Progenitor cell of endocrine pancreas (in vitro differentiated cells): ENCODE results near the gene TP53I11. TPM values are rescaled to one million over a fixed set of nuclear protein-coding genes. Genes with fewer than 3 reads are reported as not detected.

Experiments
- DNase-seq: peaks from one replicate; pipeline ENCODE4 v3.0.0; 2021; ENCODE audit warnings: low spot score; ENCODE audit not compliant: unreplicated experiment
- H3K27ac Mint-ChIP-seq: 2 replicates; pipeline ENCODE4 v1.8.0; 2021; ENCODE audit warnings: mild to moderate bottlenecking, moderate library complexity, mixed read lengths
- H3K27me3 Mint-ChIP-seq: 2 replicates; pipeline ENCODE4 v1.8.0; 2021; ENCODE audit warnings: mixed read lengths
- H3K36me3 Mint-ChIP-seq: 2 replicates; pipeline ENCODE4 v1.8.0; 2022; ENCODE audit warnings: mixed read lengths; ENCODE audit not compliant: insufficient read depth
- H3K4me1 Mint-ChIP-seq: 2 replicates; pipeline ENCODE4 v1.8.0; 2021; ENCODE audit warnings: low read depth, mixed read lengths
- H3K4me3 Mint-ChIP-seq: 2 replicates; pipeline ENCODE4 v1.8.0; 2021; ENCODE audit warnings: low read depth, mild to moderate bottlenecking, moderate library complexity, mixed read lengths
- H3K9me3 Mint-ChIP-seq: 2 replicates; pipeline ENCODE4 v1.8.0; 2021; ENCODE audit warnings: low read depth, mixed read lengths
- CTCF ChIP-seq: fragments of 200-600 bp; sonication (generic); IDR thresholded peaks from one replicate; pipeline ENCODE4 v1.5.0; 2021; ENCODE audit warnings: antibody characterized with exemption, mild to moderate bottlenecking; ENCODE audit not compliant: unreplicated experiment
- total RNA-seq: library from RNA; stranded (reverse); gene quantifications from 2 replicates; pipeline ENCODE4 v1.2.1, GENCODE V29; 2021

The TP53I11 gene
- total RNA-seq, 1 donor from 2014 or later = 82.8 TPM

- Mint-ChIP-seq H3K27ac (no peak overlapping the region), H3K4me3 (no peak overlapping the region), H3K9me3 (no peaks in the 10 kb centered on the region), H3K27me3 (peaks cover 14% of the 10 kb centered on the region), H3K36me3 (no peaks in the 10 kb centered on the region), H3K4me1 (no peaks in the 10 kb centered on the region)
- no peak for DNase-seq
- TF ChIP-seq CTCF = no peak
Measured at GRCh38 chr11:44988981-44989635, 38.4 kb upstream of the TP53I11 start.

GRCh38 chr11:44988111-44988510 lies 37.4 kb upstream of the TP53I11 start:
- H3K4me1 Mint-ChIP-seq = no peaks in the 10 kb centered on the region
- no peak overlapping the region for H3K27ac Mint-ChIP-seq
- no peak for TF ChIP-seq CTCF
- no peak for DNase-seq
- no peaks in the 10 kb centered on the region for H3K9me3 Mint-ChIP-seq
- H3K4me3 Mint-ChIP-seq = no peak overlapping the region
- no peaks in the 10 kb centered on the region for H3K36me3 Mint-ChIP-seq
- peaks cover 12% of the 10 kb centered on the region for H3K27me3 Mint-ChIP-seq

- Mint-ChIP-seq H3K4me1 (no peaks in the 10 kb centered on the region), H3K9me3 (no peaks in the 10 kb centered on the region), H3K27ac (no peak overlapping the region), H3K27me3 (peaks cover 12% of the 10 kb centered on the region), H3K36me3 (no peaks in the 10 kb centered on the region), H3K4me3 (no peak overlapping the region)
- TF ChIP-seq CTCF = no peak
- DNase-seq = no peak
Measured at GRCh38 chr11:44987506-44987905, 36.8 kb upstream of the TP53I11 start.

- H3K27me3 Mint-ChIP-seq = peaks cover 12% of the 10 kb centered on the region
- TF ChIP-seq CTCF = no peak
- no peaks in the 10 kb centered on the region for H3K36me3 Mint-ChIP-seq
- no peak overlapping the region for H3K27ac Mint-ChIP-seq
- no peaks in the 10 kb centered on the region for H3K9me3 Mint-ChIP-seq
- no peak for DNase-seq
- no peak overlapping the region for H3K4me3 Mint-ChIP-seq
- H3K4me1 Mint-ChIP-seq = no peaks in the 10 kb centered on the region
Measured at GRCh38 chr11:44986315-44986714, 35.6 kb upstream of the TP53I11 start.

- H3K36me3 Mint-ChIP-seq = no peaks in the 10 kb centered on the region
- H3K27ac Mint-ChIP-seq = no peak overlapping the region
- H3K27me3 Mint-ChIP-seq = peaks cover 11% of the 10 kb centered on the region
- no peaks in the 10 kb centered on the region for H3K4me1 Mint-ChIP-seq
- no peak for DNase-seq
- no peak for TF ChIP-seq CTCF
- no peak overlapping the region for H3K4me3 Mint-ChIP-seq
- H3K9me3 Mint-ChIP-seq = no peaks in the 10 kb centered on the region
Measured at GRCh38 chr11:44985721-44986120, 35.0 kb upstream of the TP53I11 start.
